Daoy (cell line): Measurements from ENCODE around the gene UBXN10. TPM values are rescaled to one million over a fixed set of nuclear protein-coding genes. Genes with fewer than 3 reads are reported as not detected.

Experiments
- DNase-seq: peaks from one replicate; pipeline ENCODE4 v3.0.0-alpha.2; 2015; ENCODE audit warnings: low read depth
- total RNA-seq: library from RNA; depleted of rRNA; stranded (reverse); fragments of >200 nt; shearing (Covaris generic); gene quantifications from 2 replicates; pipeline ENCODE4 v1.2.3, GENCODE V29; 2014

Gene UBXN10
- total RNA-seq, 1 experiment from 2014 or later = 0.11 TPM

DNA sequence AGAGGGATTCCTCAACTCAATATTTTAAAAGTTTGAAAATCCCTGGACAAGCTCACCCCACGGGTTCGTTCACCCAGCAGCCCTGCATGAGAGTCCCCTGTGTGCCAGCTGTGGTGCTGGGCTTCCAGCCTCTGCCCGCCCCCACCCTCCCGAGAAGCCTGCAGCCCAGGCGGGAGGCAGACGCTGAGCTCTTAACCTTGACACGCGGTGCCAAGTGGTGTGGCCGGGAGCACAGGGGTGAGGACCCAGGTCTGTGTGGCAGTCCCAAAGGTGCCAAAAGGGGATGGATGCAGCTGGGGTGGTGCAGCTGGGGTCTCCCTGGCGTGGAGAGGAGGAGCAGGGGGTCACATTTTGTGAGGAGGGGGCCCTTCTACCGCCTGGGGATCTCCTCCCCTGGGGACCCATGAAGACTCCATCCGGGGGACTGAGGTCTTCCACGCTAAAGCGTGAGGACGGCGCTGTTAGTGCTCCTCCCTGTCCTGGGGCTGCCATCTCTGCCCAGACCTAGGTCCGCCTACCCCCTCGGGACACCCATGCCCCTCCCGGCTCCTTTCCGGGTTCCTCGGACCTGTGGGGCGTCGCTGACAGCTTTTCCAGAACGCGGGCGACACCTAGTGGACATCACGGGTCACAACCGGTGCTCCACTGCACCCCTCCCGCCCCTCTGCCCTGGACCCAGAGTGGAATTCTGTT lies 33.8 kb upstream of the UBXN10 start:
- peak; percentile 86 for DNase-seq

DNA sequence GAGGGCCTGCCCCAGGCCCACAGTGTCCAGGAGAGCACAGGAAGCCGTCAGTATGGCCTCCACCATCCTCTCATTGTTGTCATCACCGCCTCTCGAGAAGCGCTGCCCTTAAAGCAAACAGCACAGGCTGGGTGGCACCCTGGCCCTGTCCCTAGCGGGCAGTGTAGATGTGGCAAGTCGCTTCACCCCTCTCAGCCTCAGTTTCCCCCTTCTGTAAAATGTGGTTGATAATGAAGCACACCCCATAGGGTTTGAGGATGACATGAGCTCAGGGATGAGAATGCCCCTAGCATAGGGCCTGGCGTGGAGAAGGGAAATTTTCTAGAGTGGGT lies 33.3 kb upstream of the UBXN10 start:
- DNase-seq = no peak

DNA sequence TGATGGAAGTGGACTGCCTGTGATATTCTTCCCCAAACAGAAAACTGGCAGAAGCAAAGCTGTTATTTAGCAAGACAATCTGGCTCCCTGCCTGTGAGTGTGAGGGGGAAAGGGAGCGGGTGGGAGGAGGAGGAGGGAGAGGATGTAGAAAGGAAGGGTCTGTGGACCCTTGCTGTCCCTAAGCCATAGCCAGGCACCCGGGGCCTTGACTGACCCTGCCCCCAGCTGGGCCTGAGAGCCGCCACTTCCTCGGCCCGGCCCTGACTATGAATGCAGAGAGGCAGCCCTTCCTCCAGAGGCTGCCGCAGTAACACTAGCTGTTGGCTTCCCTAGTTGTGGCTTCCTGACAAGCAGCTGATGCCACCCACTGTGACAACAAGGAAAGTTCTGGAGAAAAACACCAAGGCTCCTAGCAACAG lies 32.9 kb upstream of the UBXN10 start:
- no peak for DNase-seq

DNA sequence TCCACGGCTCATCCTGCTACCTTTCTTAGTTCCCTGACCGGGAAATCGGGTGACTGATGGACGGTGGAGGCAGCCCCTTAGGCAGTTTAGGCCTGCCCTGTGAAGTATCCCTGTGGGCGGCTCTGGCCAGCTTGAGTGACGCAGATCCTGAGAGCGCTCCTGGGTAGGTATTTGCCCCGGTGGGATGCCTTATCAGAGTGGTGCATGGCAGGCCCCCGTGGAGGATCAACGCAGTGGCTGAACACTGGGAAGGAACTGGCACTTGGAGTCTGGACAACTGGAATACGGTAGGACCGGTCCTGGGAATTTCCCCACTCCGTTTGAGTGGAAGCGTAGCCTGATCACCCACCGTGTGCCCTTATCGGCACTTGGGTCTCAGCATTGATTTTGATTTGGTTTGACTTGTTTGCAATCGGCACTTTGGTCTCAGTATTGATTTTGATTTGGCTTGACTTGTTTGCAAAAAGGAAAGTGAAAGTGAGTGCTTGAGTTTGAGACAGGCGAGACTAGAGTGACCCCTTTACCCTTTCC lies 31.5 kb upstream of the UBXN10 start:
- DNase-seq = no peak

DNA sequence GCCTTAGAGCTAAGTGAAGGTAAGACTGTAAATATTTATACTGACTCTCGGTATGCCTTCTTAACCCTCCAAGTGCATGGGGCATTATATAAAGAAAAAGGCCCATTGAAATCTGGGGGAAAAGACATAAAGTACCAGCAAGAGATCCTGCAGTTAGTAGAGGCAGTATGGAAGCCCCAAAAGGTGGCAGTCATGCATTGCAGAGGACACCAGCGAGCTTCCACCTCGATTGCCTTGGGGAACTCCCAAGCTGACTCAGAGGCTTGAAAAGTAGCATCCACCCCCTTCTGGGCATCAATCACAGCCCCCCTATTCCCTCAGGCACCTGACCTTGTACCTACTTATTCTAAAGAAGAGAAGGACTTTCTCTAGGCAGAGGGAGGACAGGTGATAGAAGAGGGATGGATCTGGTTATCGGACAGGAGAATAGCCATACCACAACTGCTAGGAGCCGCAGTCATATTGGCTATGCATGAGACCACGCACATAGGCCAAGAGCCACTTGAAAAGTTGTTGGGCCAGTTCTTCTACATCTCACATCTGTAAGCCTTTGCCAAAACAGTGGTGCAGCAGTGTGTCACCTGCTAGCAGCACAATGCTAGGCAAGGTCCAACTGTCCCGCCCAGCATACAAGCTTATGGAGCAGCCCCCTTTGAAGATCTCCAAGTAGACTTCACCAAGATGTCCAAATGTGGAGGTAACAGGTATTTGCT lies 27.4 kb upstream of the UBXN10 start:
- DNase-seq = no peak

DNA sequence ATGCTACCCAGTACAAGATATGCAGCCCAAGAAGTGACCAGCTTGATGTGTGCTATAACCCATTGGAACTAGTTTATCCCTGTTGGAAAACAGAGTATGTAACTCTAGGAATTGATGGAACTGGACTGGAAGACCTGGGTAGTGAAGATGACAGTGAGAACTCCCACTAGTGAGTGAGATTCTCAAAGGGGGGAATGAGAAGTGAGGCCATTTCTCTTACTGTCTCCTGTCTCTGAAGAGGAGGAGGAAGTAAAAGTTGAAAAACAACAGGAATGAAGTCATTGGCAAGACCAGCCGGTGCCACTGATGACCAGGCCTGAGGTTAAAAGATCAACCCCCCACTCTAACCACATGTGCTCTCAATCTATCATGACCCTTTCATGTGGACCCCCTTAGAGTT lies 25.9 kb upstream of the UBXN10 start:
- no peak for DNase-seq

DNA sequence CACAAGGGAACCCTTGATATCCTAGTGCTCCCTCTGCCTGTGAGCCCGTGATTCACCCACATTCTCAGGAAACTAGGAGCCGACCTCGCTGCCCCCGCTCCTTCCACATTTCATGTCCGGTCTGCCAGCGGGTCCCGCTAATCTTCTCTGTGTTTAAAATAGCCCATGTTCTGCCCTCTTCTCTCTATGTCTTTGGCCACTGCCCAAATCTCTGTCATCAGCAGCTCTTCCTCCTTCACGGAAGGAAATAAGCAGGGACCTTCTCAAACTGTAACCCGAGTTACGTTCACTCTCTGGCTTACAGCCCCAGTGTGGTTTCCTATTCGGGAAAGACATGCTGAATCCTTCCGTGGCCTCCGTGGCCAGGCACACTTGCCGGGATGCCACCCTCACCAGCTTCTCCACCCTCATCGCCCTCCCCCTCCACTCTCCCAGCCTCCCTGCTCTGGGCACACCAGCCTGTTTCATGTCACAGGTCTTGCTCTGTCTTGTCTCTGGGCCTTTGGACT lies 21.1 kb upstream of the UBXN10 start:
- peak; percentile 27 for DNase-seq

DNA sequence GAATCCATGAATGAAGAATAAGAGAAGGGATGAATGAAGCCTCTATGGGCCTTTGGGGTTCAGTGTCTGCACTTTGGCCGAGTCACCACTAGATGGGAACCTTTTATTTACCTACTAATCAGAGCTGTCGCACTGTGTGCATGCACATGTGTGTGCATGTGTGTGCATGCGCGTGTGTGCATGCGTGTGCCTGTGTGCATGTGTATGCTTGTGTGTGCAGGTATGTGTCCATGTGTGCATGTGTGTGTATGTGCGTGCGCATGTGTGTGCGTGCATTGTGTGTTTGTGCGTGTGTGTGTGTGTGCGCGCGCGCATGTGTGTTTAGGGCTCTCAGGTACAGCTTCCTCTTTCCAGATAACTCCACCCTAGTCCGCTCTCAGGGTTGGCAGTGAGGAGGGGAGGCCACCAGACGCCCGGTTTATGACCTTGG lies 20.4 kb upstream of the UBXN10 start:
- DNase-seq = no peak

DNA sequence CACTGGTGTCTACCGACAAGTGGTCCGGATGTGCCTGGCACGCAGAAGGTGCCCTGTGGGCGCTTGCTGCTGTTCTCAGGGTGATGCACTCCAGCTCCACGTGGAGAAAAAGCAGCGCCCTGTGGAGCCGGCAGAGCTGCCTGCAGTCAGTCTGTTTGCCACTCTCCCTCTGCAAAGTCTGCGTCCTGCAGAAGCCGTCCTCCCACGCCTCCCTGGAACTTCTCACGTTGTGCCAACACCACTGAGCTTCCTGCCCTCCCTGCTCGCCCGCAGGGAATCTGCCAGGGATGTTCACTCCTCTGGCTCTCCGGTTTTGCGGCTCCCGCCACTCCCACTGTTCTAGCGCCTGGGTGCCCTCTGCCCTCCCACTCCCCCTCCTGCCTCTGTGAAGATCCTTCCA lies 19.8 kb upstream of the UBXN10 start:
- no peak for DNase-seq

DNA sequence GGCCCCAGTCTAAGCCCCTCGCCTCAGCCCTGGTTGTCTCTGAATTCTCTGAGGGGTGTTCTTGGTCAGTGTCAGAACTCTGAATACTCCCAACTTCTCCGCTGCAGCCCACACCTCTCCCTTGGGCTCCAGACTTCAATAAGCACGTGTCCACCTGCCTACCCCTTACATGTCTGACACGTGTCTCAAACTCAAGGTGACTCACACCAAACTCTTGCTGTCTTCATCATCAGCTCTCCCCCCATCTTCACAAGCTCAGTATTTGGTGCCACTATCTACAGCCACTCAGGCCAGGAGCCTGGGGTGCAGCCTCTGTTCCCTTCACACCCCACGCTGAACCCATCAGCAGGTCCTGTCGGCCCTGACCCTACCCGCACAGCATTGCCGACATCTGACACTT lies 18.8 kb upstream of the UBXN10 start:
- no peak for DNase-seq

DNA sequence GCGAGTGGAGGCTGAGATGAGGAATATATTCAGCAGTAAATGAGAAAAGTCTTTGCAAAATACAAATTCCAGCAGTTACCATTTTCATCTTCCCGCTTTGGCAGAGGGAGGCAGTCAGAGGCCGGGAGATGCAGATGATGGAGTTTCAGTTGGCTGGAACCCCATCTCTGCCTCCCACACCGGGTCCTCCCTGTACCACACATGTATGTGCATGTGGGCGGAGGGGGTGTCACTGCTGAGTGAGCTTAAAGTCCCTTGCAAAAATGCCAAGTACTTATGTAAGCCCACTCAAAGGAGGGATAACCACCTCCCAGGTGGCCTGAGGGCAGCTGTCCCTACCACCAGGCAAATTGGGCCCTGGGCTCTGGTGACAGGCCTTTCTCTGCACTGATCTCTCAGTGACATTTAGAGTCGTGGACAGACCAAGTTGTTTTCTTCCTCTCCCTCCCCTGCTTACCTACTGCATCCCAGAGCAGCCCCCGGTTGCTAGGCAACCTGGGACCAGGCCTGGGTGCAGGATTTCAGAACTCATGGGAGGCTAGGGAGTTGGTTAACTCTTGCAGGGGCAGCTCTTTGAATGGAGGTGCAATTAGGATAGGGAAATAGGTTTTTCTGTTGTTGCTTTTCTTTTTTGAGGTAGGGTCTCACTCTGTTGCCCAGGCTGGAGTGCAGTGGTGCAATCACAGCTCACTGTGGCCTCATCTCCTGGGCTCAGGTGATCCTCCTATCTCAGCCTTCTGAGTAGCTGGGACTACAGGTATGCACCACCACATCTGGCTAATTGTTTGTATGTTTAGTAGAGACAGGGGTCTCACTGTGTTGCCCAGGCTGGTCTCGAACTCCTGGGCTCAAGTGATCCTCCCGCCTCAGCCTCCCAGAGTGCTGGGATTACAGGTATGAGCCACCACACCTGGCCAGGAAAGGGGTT lies 17.1 kb upstream of the UBXN10 start:
- no peak for DNase-seq

DNA sequence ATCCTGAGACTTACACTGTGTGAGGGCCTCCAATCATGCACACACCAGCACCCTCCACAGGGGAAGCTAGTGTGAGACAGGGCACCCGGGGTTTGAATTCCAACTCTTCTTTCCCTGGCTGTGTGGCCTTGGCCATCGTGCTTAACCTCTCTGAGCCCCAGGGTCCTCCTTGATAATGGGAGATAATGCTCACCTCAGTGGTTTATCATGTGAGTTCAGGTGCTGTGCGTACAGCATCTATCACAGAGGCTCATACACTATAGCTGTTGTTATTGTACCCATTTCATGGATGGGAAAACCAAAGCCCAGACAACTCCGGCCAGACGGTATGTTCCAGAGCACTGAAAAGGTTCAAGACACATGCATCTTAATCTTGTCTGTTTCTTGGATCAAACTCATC lies 16.0 kb upstream of the UBXN10 start:
- no peak for DNase-seq

DNA sequence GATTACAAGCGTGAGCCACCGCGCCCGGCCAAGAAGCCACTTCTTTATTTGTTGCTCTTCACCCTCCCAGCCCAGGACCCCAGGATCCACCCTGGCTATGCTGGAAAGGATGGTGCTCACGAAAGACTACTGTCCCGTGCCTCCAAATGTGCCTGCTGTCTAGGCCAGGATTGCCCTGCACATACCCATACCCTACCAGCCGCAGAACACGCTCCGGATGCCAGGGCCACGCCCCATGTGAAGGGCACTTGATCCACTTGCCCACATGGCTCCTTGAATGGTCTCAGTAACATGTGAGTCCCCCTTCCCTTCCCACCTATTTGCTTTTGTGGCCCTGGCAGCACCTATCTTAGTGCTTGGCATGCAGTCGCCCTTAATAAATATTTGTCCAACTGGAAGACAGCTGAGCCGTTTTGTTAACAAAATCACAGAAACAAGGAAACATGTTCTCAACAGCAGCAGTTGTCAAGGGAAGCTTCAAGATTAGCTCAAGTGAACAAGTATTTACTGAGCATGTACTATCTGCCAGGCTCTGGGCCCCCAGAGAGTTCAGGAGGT lies 13.8 kb upstream of the UBXN10 start:
- DNase-seq = no peak

DNA sequence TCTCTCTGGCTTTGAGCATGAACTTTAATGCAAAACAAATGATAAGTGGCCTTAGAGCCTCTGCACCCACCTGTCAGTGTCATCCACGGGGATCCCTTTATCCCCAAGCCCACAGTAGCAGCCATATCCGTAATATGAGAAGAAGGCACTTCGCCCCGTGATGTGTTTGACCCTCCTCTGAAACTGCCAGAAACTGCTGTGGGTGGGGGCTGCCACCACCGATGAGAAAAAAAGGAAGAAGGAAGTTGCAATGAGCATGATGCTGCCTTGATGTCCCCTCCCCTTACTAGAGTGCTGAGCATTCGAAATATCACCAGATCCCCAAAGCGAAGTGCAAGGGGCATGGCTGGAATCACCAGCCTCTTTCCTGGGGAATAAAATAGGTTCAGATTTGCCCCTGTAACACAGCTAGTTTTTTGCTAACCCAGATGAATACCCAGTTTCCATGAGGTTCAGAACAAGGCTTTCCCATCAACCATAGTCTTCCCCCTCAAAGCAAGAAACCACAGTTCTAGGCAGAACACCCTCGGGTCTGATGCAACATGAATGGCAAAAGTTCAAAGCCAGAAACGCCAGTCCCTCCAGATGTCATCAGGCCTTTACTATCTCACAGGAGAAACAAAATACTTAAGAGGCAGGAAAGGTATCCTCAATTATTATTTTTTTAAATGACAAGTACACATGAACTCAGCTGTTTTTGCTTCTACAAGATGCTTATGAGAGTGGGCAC lies 10.8 kb upstream of the UBXN10 start:
- no peak for DNase-seq

DNA sequence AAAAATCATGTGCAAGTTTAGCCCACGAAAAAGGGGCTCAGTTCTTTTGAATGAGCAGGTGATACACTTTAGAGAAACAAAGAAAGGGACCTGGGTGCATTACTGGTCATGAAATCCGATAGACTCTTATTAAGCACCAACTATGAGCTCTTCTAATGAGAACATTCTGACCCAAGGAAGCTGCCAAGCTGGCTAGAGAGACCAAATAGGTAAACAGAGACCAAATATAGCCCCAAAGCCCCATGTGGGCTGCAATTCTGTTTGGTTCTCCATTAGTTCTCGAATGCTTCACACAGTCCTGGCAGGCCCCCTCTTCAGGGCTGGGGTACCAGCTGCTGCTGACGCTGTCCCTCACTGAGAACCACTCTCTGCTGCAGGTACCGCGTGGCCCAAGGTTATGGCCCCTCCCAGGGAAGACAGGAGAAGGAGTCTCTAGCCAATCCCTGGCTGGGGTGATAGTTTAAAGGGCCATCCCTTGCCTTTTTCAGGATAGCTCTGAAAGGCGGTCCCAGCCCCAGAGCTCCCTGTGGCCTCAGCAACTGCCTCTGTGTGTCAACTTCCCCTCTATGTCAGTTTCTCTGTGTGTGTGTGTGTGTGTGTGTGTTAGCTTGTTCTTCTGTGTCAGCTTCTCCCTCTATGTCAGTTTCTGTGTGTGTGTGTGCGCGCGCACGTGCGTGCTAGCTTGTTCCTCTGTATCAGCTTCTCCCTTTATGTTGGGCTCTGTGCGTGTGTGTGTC lies 7.1 kb upstream of the UBXN10 start:
- DNase-seq = no peak

DNA sequence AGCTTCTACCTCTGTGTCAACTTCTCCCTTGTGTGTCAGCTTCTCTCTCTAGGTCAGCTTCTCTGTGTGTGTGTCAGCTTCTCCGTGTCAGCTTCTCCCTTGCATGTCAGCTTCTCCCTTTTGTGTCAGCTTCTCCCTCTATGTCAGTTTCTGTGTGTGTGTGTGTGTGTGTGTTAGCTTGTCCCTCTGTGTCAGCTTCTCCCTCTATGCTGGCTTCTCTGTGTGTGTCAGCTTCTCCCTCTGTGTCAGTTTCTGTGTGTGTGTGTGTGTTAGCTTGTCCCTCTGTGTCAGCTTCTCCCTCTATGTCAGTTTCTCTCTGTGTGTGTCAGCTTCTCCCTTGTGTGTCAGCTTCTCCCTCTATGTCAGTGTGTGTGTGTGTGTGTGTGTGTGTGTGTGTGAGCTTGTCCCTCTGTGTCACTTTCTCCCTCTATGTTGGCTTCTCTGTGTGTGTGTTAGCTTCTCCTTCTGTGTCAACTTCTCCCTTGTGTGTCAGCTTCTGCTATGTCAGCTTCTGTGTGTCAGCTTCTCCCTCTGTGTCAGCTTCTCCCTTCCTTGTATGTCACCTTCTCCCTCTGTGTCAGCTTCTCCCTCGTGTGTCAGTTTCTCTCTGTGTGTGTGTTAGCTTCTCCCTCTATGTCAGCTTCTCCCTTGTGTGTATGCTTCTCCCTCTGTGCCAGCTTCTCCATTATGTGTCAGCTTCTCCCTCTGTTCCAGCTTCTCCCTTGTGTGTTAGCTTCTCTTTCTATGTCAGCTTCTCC lies 6.3 kb upstream of the UBXN10 start:
- no peak for DNase-seq

DNA sequence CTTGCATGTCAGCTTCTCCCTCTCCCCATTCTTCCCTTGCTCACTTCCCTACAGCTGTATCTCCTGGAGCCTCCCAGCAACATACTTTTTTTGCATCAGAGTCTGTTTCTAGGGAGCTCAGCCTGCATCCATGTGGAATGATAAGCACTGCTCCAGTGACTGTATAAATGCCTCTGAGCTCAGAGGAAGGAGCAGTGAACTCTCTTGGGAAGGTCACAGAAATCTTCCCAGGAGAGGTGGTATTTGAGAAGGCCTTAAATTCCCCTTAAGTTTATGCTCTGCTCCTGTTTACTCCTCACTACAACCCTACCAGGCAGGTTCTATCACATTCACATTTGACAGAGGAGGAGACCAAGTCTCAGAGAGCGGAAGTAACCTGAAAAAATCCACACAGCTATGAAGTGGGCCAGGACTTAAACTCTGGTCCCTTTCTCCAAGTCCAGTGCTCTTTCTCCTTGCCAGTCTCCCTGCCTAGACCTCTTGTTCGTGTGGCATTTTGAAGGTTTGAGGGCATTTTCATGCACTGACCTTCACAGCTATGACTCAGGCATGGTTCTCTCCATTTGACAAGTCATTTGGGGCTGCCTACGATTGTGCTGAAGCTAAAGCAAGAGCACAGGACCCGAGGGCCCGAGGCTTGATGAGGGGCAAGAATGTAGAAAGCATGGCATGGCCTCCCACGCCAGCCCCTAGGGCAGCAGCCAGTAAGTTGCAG lies 5.6 kb upstream of the UBXN10 start:
- DNase-seq = no peak

DNA sequence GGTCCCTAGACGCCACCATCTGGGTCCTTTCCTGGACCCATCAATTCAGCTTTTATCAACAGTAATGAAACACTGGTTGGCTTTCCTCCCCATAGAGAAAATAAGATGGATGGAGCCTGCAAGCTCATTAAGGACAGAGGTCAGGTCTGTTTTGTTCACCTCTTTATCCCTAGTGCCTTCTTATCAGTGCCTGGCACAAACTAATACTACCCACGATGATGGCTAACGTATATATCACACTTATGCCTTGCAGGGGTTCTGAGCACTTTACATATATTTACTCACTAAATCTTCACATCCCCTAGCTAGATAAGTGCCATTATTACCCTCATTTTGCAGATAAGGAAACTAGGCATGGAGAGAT lies 5.1 kb upstream of the UBXN10 start:
- no peak for DNase-seq

DNA sequence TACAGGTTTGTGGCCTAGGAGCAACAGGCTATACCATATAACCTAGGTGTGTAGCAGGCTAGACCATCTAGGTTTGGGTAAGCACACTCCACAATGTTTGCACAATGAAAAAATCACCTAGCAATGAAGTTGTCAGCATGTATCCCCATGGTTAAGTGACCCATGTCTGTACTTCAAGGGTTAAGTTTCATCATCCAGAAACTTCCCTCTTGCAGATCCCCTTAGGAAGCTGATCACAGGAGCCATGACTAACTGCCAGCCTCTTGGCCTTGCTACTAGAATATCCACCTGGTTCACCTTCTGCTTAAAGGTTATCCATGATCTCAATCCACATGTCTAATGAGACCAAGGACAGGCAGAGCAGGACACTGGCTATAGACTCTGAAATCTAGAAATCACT lies 3.5 kb upstream of the UBXN10 start:
- DNase-seq = no peak
